Fibroblast of lung (primary cell): Measurements from ENCODE around the gene SNIP1. TPM values are rescaled to one million over a fixed set of nuclear protein-coding genes. Genes with fewer than 3 reads are reported as not detected.

Experiments used
- DNase-seq, 2 donors: peaks; one replicate each; pipeline versions ENCODE4 v3.0.0 to v3.0.0-alpha.2; 2010; ENCODE audit warnings: low read depth in 2 of 2
- H2AFZ ChIP-seq: 2 replicates; pipeline ENCODE4 v1.5.1; 2012; ENCODE audit warnings: low read length, control low read depth, inconsistent platforms
- H3K27ac ChIP-seq: 2 replicates; pipeline ENCODE4 v1.5.1; 2011; ENCODE audit warnings: low read length, control low read depth; ENCODE audit not compliant: insufficient read depth
- H3K27me3 ChIP-seq: 2 replicates; pipeline ENCODE4 v1.5.1; 2011; ENCODE audit warnings: mild to moderate bottlenecking, low read length; ENCODE audit not compliant: control insufficient read depth, insufficient read depth
- H3K36me3 ChIP-seq: 2 replicates; pipeline ENCODE4 v1.5.1; 2011; ENCODE audit warnings: low read length; ENCODE audit not compliant: control insufficient read depth, insufficient read depth
- H3K4me1 ChIP-seq: 2 replicates; pipeline ENCODE4 v1.5.1; 2011; ENCODE audit warnings: low read length; ENCODE audit not compliant: control insufficient read depth, insufficient read depth; ENCODE audit errors: extremely low read depth
- H3K4me2 ChIP-seq: 2 replicates; pipeline ENCODE4 v1.5.1; 2011; ENCODE audit warnings: low read length, control low read depth; ENCODE audit not compliant: insufficient read depth; ENCODE audit errors: extremely low read depth
- H3K4me3 ChIP-seq, 4 experiments: fragments of 200-600 bp in 1 of 4; sonication (generic) in 1 of 4; replicated peaks in 1 of 4; 2 replicates each; pipeline ENCODE4 v1.5.1; 2011 to 2016; ENCODE audit warnings: low read length in 4 of 4, low read depth in 3 of 4, mild to moderate bottlenecking in 3 of 4, control low read depth in 2 of 4, inconsistent platforms in 1 of 4, mixed read lengths in 1 of 4; ENCODE audit not compliant: insufficient read depth in 1 of 4; ENCODE audit errors: control extremely low read depth in 1 of 4
- H3K79me2 ChIP-seq: 2 replicates; pipeline ENCODE4 v1.5.1; 2012; ENCODE audit warnings: mild to moderate bottlenecking, low read length, inconsistent platforms; ENCODE audit not compliant: control insufficient read depth, insufficient read depth
- H3K9ac ChIP-seq: 2 replicates; pipeline ENCODE4 v1.5.1; 2011; ENCODE audit warnings: mild to moderate bottlenecking, low read length, control low read depth; ENCODE audit not compliant: insufficient read depth
- H3K9me3 ChIP-seq: 2 replicates; pipeline ENCODE4 v1.5.1; 2012; ENCODE audit warnings: low read depth, low read length; ENCODE audit not compliant: control insufficient read depth, insufficient read depth
- H4K20me1 ChIP-seq: 2 replicates; pipeline ENCODE4 v1.5.1; 2011; ENCODE audit warnings: low read length; ENCODE audit not compliant: control insufficient read depth, insufficient read depth; ENCODE audit errors: extremely low read depth
- EZH2 ChIP-seq: IDR thresholded peaks from 2 replicates; pipeline ENCODE4 v1.5.1; 2012; ENCODE audit warnings: low read length, control low read depth, mild to moderate bottlenecking; ENCODE audit errors: missing control alignments
- polyA plus RNA-seq, 2 donors: library from polyadenylated mRNA; depleted of rRNA in 1 of 2; stranded (reverse) in 1 of 2; unstranded in 1 of 2; fragments of >200 nt; gene quantifications; 2 replicates each; pipeline ENCODE4 v1.2.1, GENCODE V29; 2011 to 2012; ENCODE audit warnings: missing spikeins in 1 of 2
- total RNA-seq: library from RNA; depleted of rRNA; stranded (reverse); fragments of >200 nt; gene quantifications from 2 replicates; pipeline ENCODE4 v1.2.1, GENCODE V29; 2014
- TF ChIP-seq, protein P1 (sequence below), 2 donors: IDR thresholded peaks in 1 of 2; conservative IDR thresholded peaks in 1 of 2; 1 replicate in 1 of 2; 2 replicates in 1 of 2; pipeline ENCODE4 v1.5.1; 2011 to 2012; ENCODE audit warnings: low read length in 2 of 2, control low read depth in 1 of 2, inconsistent platforms in 1 of 2, low read depth in 1 of 2, mild to moderate bottlenecking in 1 of 2

Gene SNIP1
- total and polyA plus RNA-seq, 2 donors (not counting 1 experiment from before 2014, with no cell fraction given) = 8.2 to 10.9 TPM

DNA sequence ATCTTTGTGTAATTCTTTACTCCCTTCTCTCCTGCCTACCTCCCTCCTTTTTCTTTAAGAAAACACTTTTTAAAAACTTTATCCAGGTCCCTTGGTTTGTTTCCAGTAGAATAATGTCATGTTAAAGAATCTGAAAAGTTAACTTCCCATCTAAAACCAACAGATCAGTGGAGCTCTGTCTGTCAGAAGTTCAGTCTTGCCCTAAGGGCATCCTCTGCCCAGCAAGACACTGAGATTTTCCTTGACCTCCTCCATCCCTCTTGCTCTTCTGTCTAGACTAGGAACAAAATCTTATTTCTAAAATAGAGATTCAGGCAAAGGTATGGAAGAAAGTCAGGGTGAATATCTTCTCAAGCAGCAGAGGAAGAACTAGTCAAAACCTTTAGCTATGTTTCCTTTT is 47.3 kb upstream of the SNIP1 start:
- DNase-seq = no peak
- Histone ChIP-seq H3K27me3 (no peaks in the 10 kb centered on the region), H3K27ac (no peak overlapping the region), H3K79me2 (no peaks in the 10 kb centered on the region), H3K36me3 (no peaks in the 10 kb centered on the region), H4K20me1 (no peaks in the 10 kb centered on the region), H3K4me2 (no peak overlapping the region), H3K4me3 (no peak overlapping the region), H3K9me3 (no peaks in the 10 kb centered on the region), H2AFZ (no peak overlapping the region), H3K4me1 (no peaks in the 10 kb centered on the region), H3K9ac (no peak overlapping the region)
- TF ChIP-seq EZH2 = no peak
- TF ChIP-seq, protein P1, sequence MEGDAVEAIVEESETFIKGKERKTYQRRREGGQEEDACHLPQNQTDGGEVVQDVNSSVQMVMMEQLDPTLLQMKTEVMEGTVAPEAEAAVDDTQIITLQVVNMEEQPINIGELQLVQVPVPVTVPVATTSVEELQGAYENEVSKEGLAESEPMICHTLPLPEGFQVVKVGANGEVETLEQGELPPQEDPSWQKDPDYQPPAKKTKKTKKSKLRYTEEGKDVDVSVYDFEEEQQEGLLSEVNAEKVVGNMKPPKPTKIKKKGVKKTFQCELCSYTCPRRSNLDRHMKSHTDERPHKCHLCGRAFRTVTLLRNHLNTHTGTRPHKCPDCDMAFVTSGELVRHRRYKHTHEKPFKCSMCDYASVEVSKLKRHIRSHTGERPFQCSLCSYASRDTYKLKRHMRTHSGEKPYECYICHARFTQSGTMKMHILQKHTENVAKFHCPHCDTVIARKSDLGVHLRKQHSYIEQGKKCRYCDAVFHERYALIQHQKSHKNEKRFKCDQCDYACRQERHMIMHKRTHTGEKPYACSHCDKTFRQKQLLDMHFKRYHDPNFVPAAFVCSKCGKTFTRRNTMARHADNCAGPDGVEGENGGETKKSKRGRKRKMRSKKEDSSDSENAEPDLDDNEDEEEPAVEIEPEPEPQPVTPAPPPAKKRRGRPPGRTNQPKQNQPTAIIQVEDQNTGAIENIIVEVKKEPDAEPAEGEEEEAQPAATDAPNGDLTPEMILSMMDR (conservative IDR thresholded peaks at IDR 0.05 in 1 of 2, IDR thresholded peaks at IDR 0.05 in 1 of 2; ENCODE audit: low read depth in 1 of 2, low read length in 2 of 2) = no peak

DNA sequence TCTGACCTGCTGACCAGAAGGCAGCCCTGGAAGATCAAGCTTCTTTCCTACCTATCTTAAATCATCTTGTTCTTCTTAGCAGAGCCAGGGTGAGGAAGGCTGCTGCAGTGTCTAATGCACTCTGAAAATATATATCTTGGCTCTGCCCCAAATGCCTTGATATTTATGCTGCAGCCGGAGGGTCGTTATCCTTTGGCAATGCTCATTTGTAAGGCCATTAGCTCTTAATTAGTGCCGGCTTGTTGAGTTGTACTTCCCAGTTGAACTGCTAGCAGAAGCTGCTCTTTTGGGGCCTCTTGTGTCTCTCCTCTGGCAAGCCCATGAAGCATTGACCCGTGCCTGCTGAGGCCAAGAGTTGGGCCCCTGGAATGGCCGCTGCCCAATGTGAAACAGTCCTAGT is 45.8 kb upstream of the SNIP1 start:
- no peak overlapping the region for H3K4me3 ChIP-seq
- H3K79me2 ChIP-seq = peaks cover 8% of the 10 kb centered on the region
- H3K9me3 ChIP-seq = no peaks in the 10 kb centered on the region
- H4K20me1 ChIP-seq = no peaks in the 10 kb centered on the region
- H3K27me3 ChIP-seq = no peaks in the 10 kb centered on the region
- no peak for DNase-seq
- H3K36me3 ChIP-seq = no peaks in the 10 kb centered on the region
- peaks cover 2% of the 10 kb centered on the region for H3K4me1 ChIP-seq
- H2AFZ ChIP-seq = no peak overlapping the region
- no peak overlapping the region for H3K27ac ChIP-seq
- H3K9ac ChIP-seq = no peak overlapping the region
- no peak for TF ChIP-seq EZH2
- TF ChIP-seq, protein P1 (conservative IDR thresholded peaks at IDR 0.05 in 1 of 2, IDR thresholded peaks at IDR 0.05 in 1 of 2; ENCODE audit: low read depth in 1 of 2, low read length in 2 of 2) = no peak
- no peak overlapping the region for H3K4me2 ChIP-seq

DNA sequence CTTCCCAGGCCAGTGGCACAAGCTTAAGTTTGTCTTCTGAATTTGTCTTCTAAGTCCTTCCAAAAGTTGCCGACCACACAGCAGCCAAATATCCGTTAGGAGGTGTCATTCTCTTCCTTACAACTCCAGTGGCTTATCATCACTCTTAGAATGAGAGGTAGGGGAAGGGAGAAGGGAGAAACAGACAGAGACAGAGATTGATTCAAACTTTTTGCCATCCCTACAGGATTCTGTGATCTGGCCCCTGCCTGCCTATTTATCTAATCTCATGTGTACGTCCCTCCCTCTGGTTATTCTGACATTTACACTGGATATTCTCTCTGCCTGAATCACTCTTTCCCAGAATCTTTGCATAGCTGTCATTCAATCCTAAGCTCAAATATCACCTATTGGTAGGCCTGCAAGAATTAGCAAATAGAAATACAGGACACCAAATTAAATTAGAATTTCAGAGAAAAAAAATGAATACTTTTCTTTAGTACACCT is 42.1 kb upstream of the SNIP1 start:
- no peaks in the 10 kb centered on the region for H3K9me3 ChIP-seq
- DNase-seq = peak in 1 of 2 donors; percentile 13
- H3K27me3 ChIP-seq = no peaks in the 10 kb centered on the region
- peak overlapping the region; percentile 96 for H3K4me2 ChIP-seq
- H3K4me1 ChIP-seq = peaks cover 2% of the 10 kb centered on the region
- peak overlapping the region; percentile 66 to 100 (median 94) for H3K4me3 ChIP-seq
- TF ChIP-seq EZH2 = no peak
- TF ChIP-seq, protein P1 (conservative IDR thresholded peaks at IDR 0.05 in 1 of 2, IDR thresholded peaks at IDR 0.05 in 1 of 2; ENCODE audit: low read depth in 1 of 2, low read length in 2 of 2) = no peak
- no peaks in the 10 kb centered on the region for H4K20me1 ChIP-seq
- peak overlapping the region; percentile 99 for H3K27ac ChIP-seq
- H3K36me3 ChIP-seq = peaks cover 6% of the 10 kb centered on the region
- peaks cover 39% of the 10 kb centered on the region for H3K79me2 ChIP-seq
- peak overlapping the region; percentile 96 for H3K9ac ChIP-seq
- H2AFZ ChIP-seq = peak overlapping the region; percentile 93
